ENCODE data around the gene CTAGE8.
"Not testable (repeated sequence)": the region's sequence is repeated elsewhere in the genome, so short reads cannot be mapped to it uniquely, and the experiment has no call there.

The CTAGE8 gene

DNA sequence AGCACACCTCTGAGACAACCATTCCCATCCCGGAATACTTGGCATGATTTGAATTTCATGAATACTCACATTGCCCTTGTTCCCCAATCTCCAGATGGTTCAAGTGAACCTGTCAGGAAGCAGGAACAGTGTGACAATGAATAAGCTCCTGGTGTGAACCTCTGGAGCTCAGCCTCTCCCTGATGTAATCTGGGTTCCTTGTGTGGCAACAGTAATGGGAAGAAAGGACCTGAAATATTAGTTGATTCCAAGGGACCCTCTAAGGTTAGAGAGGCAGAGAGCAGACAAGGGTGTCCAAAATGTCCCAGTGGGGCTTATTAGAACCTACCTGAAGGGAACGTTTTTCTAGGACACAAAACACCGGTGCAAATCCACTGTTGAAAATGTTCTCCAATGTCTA, 13.0 kb downstream of the CTAGE8 start:
- no peak for DNase-seq

DNA sequence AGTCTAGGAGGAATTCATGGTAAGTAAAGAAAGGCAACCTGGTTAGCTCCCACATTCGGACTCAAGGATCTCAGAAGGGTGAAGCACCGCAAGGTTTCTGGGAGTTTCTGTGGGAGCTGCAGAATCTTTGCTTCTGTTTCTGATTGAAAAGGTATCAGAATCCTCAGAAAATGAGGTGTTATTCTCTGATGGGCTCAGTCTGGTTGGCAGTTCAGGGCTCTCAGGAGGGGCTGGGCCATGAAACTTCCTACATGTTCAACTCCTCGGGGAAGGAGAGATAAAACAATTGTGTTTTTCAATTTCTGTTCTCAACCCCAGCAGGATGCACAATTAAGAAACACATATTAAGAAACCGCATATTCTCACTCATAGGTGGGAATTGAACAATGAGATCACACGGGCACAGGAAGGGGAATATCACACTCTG, 13.6 kb downstream of the CTAGE8 start:
- no peak for DNase-seq

DNA sequence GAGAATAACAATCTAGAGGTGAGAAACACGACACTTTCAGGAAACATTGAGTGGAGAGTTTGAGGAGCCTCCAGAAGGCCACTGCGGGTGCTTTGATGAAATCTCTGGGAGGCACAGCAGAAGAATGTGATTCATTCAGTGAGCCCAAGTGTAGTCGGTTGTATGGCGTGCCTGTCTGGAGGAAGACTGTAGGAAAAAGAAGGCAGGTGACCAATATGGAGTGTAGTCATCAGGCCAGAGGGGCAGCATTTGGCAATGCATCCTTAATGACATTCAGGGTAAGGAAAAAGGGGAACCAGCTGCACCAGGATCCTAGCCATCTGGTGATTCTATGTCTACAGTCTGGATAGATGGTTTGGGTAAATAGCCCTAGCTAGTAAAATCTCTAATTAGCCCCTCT, 16.8 kb downstream of the CTAGE8 start:
- not testable (repeated sequence) for DNase-seq

DNA sequence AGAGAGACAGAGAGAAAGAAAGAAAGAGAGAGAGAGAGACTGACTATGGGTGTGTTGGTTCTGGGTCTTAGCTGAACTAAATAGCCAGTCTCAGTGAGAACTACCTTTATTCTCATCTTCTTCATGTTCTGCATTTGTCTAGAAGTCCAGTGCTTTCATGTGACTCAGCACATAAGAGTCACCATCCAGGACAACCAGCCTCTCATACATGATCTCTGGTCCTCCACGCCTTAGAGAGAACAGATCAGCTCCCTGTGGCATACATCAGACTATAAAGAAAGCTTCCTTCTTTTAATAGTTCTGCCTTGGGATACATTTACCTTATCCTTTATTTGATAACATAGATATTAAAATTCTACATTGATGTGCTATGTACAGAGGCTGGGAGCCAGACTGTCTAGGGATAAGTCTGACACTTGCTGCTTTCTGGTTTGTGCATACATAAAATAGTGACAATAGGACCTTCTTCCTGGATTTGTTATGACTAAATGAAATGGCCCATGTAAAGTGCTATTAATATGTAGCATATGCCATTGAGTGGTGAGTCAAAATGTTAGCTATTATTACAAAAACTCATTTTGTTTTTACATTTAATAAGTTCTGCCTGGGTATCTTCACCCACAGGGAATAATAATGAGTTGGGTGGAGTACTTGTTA, 21.3 kb downstream of the CTAGE8 start:
- not testable (repeated sequence) for DNase-seq

DNA sequence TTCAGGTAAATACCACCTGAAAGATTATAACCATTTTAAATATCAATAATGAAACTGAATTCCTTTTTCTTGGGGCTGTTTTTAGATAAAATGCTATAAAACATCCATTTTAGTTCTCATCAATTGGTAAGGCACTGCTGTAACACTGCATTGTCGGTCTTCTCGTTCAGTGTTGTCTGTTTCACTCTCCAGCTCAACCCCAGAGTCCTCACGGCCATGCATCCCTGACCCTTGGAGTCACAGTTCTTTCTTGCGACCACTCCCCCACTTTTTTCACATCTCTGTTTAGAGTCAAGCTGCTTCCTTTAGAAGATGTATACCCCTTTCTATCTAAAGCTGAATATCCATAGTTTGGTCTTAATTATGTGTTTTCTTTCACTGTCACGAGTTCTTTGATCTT, 22.1 kb downstream of the CTAGE8 start:
- DNase-seq = not testable (repeated sequence)

DNA sequence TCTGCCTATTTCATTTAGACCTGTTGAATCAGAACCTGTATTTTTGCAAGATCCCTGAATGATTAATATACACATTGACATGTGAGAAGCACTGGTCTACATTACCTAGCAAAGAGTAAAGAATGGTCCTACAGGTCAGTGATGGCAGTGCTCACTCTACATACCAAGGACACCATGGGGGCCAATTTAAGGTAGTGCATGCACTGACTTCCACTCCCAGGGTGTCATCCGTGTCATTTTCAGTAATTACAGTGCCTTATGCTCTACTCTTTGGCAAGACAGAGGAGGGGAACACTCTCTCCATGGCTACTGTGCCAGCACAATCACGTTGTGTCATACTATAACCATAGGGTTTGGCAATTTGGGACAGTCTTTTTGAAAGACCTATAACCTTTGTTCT, 23.7 kb downstream of the CTAGE8 start:
- DNase-seq = not testable (repeated sequence)

DNA sequence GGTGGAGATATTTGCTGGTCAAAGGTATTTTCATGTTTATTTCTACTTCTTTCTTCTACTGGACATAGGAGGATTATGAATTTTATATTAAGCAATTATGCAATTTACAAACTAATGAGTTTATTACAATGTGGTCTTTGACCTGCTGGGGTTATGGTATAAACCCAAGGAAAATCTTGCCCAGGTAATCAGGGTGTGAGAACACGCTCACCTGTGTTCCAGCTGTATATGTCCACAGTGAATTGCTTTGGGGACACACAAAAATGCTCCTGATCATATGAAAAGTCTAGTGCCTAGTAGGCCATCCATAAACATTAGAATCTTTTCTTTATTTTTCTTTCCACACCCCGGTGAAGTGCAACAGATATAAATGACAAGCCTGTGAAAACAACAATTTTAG, 29.7 kb downstream of the CTAGE8 start, which contains the start of gene OR2A42:
Gene OR2A42, minus strand, starts transcription at position 241 of the 400 bp plus-strand sequence. CDS start 6,762 bp downstream, outside the sequence.
- not testable (repeated sequence) for DNase-seq

DNA sequence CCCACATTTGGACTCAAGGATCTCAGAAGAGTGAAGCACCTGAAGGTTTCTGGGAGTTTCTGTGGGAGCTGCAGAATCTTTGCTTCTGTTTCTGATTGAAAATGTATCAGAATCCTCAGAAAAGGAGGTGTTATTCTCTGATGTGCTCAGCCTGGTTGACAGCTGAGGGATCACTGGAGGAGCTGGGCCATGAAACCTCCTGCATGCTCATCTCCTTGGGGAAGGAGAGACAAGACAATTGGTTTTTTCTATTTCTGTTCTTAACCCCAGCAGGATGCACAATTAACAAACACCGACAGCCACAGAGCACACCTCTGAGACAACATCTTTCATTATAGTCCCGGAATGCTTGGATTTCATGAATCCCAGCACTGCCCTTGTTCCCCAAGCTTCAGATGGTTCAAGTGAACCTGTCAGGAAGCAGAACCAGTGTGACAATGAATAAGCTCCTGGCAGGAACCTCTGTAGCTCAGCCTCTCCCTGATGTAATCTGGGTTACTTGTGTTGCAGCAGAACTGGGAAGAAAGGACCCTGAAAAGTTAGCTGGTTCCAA, 30.5 kb downstream of the CTAGE8 start:
- not testable (repeated sequence) for DNase-seq

DNA sequence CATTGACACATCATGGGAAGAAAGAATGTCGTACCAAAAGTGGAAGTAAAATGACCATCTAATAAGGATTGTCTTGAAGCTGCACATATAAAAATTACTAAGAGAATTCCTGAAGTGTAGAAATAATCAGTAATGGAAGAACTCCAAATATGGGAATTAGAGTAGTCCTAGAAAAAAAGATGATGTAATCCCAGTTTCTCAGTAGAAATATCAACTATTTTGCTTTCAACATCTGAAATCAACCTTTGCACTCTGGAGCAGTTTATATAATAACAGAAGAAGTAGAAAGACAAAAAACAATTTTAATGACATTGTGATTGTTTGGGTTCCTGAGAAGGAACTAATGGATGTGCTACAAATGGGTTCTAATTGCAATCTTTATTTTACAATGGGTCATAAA, 36.0 kb downstream of the CTAGE8 start:
- not testable (repeated sequence) for DNase-seq

DNA sequence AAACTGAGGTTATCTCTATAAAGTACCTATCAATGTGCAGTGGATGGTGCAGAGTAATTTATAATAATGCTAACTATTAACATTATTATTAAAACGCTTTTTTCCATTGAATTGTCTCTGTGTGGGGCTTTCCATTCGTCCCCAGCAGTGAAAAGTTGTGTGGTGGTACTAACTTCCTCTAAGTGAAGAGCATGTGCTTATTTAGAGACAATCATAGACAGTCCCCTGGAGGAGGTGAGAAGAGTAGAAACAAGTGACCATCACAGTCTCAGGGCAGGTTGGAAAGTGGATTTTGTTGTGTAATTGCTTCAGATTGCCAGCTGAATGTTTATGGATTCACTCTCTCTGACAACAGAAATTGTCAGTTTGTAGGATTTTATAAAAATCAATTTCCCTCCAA, 38.1 kb downstream of the CTAGE8 start:
- not testable (repeated sequence) for DNase-seq

DNA sequence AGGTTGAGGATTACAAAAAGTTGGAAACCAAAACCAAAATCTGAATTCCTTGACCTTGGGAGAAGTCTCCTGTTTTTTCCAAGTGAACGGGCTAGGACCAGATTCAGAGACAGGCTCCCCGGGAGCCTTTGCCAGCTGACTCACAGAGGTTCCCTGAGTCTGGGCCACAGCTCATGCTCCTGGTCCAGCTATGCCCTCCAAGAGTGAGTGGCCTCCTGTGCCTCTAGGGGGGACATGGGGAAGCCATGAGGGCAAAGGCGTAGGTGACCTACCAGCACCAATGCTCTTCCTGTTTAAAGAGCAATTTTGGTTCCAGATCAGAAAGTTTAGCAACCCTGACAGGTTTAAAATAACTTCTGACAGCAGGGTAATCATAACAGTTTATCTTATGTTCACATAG, 40.3 kb downstream of the CTAGE8 start:
- DNase-seq = not testable (repeated sequence)

DNA sequence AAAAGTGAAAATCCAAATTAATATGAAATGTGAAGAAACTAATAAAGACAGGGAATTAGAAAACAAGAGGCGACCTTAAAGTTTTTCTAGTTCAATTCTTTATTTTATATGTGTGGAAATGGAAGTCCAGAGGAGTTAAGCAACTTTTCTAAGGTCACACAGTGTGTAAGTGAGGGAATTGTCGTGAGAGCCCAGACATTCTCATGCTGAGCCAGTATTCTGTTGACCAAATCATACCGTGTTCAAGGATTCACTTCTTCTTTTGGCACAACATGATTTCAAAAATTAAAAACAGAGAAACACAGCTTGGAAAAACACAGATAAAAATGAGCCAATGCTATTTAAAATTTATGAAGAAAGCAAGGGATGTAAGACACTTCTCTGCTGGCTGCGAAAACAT, 42.2 kb downstream of the CTAGE8 start:
- not testable (repeated sequence) for DNase-seq

DNA sequence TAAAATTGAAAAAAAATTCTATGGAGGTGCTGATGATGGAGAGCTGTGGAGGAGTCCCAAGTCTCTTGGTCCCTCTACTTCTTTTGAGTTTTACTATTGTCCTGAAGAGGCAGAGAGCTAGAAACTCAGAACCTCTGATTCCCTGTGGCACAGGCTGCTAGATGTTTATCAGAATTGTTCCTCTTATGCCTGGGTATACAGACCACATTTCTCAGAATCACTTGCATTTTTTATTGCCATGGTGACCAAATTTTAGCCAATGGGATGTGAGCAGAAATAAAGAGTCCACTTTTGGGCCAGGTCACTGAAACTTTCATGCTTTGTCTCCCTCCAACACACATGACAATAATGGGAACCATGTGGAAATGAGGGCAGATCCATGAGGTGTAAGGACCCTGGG, 45.4 kb downstream of the CTAGE8 start:
- DNase-seq = not testable (repeated sequence)

DNA sequence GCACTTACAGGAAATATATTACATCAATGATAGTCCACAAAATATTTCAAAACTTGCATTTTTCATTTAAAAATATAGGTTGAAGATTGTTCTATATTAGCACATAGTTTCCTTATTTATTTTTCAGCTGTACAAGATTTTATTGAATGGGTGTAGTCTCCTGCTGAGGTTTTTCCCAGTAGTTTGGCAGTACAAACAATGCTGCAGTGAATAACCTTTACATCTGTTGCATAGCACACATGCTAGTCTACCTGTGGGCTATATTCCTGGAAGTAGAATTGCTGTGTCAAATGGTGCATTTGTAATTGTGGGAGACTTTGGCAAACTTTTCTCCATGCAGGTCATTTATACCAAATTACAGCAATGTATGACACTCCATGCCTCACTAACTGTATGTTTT, 48.6 kb downstream of the CTAGE8 start:
- DNase-seq = not testable (repeated sequence)

DNA sequence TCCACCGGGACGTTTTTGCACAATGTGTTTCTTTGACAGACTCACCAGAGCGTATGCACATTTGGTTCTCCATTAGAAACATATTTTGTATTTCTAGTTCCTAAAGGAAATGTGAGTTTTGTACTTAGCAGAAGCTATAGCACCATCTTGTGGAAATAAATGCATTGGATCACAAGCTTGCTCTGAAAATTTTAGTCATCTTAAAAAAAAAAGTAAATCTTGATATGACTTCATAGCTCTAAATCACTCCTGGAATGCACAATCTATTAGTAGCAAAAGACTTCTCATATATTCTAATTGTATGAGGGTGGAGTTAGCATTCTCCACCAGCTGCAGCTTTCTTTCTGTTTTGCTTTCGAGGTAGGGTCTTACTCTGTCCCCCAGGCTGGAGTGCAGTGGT, 49.9 kb downstream of the CTAGE8 start:
- DNase-seq = not testable (repeated sequence)

DNA sequence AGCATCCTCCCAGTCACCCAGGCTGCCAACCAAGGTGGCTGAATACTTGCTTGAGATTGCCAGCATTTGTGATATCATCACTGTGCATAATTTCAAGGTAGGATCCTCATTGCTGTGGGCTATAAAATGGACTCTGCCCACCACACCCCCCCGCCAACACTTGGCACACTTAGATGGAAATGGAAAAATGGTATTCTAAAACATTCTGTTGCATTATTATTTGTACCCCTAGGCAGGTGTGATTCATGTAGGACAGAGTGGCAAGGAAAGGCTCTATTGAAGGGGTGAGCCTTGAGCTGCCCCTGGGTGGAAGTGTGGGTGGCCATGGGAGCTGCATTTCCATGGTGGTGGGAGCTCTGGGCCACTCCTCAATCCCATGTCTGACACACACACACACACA, 50.5 kb downstream of the CTAGE8 start:
- DNase-seq = not testable (repeated sequence)

DNA sequence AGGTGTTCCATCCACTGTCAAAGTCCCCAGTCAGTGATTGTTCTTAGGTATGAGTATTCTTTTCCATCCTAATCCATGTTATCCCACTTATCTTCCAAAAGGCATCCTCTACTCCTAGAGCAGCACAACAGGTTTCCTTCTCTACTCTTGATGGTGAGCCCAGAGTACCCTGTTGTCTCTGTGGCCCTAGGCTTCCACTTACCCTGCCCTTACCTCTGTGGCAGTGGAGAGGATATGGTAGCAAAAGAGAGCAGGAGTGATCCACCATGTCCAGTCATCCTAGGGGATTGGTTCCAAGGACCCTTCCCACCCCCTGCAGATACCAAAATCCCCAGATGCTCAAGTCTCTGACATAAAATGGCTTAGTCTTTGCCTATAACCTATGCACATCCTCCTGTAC, 51.9 kb downstream of the CTAGE8 start:
- DNase-seq = not testable (repeated sequence)
